ENCODE data around the gene TMEM203.

- no peak for TF ChIP-seq CTCF (IDR thresholded peaks at IDR 0.05)
- no peak for TF ChIP-seq ZFX (IDR thresholded peaks at IDR 0.05; ENCODE audit: borderline replicate concordance)
Measured at GRCh38 chr9:137167747-137168572, 37.5 kb downstream of the TMEM203 start.

Data from 22Rv1 (cell line).